ENCODE results near the gene SNAPC3.

- TF ChIP-seq CTCF (IDR thresholded peaks at IDR 0.05) (no peak), POLR2AphosphoS5 (IDR thresholded peaks at IDR 0.05) (no peak), POLR2A (IDR thresholded peaks at IDR 0.05) (no peak), EP300 (IDR thresholded peaks at IDR 0.05) (no peak)
Observed at GRCh38 chr9:15389173-15389572, 33.5 kb upstream of the SNAPC3 start.

Measured in suprapubic skin (tissue), 4 donors.